ENCODE measurements around the gene NRXN2. TPM values are rescaled to one million over a fixed set of nuclear protein-coding genes. Genes with fewer than 3 reads are reported as not detected.

NRXN2 gene
- total RNA-seq, 1 experiment from 2014 or later: 0.15 TPM

DNA sequence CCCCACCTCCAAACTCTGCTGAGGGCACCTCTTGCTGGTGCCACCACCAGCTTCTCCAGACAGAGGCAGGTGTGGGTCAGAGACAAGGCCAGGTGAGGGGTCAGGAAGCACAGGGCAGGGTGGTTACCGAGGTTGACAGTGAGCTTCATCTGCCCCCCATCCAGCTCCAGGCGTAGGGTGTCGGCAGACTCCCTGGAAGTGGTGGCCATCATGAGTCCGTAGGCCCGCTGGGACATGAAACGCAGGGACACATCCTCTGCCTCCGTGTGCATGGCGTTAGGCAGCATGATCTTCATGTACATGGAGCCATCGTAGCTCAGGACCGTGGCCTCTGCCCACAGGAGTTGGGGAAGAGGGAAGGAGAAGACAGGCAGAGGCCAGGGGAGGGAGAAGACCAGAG is 62.8 kb downstream of the NRXN2 start:
- TF ChIP-seq CTCF (IDR thresholded peaks at IDR 0.05) (no peak), TCF7L2 (IDR thresholded peaks at IDR 0.05; ENCODE audit: low read depth, low read length) (no peak), POLR2AphosphoS5 (IDR thresholded peaks at IDR 0.05; ENCODE audit: low read depth, low read length) (no peak), SIN3A (IDR thresholded peaks at IDR 0.05; ENCODE audit: borderline replicate concordance, insufficient read depth, low read depth, low read length) (no peak)
- TF ChIP-seq, protein P1, sequence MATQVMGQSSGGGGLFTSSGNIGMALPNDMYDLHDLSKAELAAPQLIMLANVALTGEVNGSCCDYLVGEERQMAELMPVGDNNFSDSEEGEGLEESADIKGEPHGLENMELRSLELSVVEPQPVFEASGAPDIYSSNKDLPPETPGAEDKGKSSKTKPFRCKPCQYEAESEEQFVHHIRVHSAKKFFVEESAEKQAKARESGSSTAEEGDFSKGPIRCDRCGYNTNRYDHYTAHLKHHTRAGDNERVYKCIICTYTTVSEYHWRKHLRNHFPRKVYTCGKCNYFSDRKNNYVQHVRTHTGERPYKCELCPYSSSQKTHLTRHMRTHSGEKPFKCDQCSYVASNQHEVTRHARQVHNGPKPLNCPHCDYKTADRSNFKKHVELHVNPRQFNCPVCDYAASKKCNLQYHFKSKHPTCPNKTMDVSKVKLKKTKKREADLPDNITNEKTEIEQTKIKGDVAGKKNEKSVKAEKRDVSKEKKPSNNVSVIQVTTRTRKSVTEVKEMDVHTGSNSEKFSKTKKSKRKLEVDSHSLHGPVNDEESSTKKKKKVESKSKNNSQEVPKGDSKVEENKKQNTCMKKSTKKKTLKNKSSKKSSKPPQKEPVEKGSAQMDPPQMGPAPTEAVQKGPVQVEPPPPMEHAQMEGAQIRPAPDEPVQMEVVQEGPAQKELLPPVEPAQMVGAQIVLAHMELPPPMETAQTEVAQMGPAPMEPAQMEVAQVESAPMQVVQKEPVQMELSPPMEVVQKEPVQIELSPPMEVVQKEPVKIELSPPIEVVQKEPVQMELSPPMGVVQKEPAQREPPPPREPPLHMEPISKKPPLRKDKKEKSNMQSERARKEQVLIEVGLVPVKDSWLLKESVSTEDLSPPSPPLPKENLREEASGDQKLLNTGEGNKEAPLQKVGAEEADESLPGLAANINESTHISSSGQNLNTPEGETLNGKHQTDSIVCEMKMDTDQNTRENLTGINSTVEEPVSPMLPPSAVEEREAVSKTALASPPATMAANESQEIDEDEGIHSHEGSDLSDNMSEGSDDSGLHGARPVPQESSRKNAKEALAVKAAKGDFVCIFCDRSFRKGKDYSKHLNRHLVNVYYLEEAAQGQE (IDR thresholded peaks at IDR 0.05; ENCODE audit: insufficient read depth in 1 of 2, low read depth in 2 of 2, low read length in 1 of 2): no peak
- intact Hi-C loops (cut with micrococcal nuclease; ENCODE audit: unreplicated experiment): no loop called here
- Histone ChIP-seq H3K27me3 (ENCODE audit: control insufficient read depth, insufficient read depth, low read length) (no peaks in the 10 kb centered on the region), H3K27ac (ENCODE audit: low read length) (no peak overlapping the region), H3K4me1 (ENCODE audit: control insufficient read depth, insufficient read depth, low read length) (no peaks in the 10 kb centered on the region), H3K9me3 (ENCODE audit: control insufficient read depth, insufficient read depth, low read depth, low read length) (no peaks in the 10 kb centered on the region), H3K36me3 (ENCODE audit: control insufficient read depth, insufficient read depth, low read length) (no peaks in the 10 kb centered on the region), H3K4me3 (ENCODE audit: low read depth in 2 of 2, low read length in 2 of 2) (no peak overlapping the region)
- in situ Hi-C loops (cut with HindIII; ENCODE audit: low pct_unique_long_range_greater_than_20kb, low sequenced_read_pairs): no loop called here
- CTCF ChIA-PET: interaction anchor here (0.5 to 1.4 kb wide), 3 partner anchors 10 to 88 kb away, joined by 3 to 5 read pairs (median 5); no protein-coding TSS in a partner anchor
- 0 out of 2 replicates have a peak, but pooled peaks have one; percentile 11 for ATAC-seq
- no TSS peak for BruUV-seq (replicated peaks)
- DNase-seq (ENCODE audit: low read depth, low spot score): no peak
- POLR2A ChIA-PET: no interaction called here

DNA sequence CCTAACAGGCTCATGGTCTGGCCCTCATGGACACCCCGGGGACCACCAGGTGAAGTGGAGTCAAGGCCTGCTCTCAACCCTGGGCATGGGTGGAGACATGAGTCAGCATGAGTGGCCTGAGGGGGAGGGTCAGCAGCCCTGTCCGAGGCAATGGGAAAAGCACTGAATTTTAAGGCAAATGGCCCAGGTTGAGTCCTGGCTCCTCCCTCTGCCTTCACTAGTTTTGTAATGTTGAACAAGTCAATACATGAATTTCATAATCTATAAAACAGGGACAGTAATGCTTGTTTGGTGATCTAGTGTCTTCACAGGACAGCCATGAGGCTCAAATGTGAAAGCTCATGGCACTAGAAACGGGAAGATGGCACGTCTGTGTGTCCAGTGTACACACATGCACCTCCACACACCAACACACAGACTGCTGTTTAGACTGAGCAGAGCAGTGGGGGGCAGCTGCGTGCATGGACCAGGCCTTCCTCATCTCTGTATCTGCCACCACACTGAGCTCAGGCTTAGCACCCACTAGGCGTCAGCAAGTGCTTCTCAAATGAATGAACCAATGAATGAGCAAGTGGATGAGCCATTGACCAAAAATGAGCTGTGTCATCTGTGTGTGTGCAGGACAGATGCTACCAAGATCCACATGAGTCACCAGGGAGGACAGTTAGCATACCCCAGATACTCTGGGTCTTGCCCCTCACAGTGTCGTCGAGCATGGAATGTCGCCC is 63.4 kb downstream of the NRXN2 start:
- peak; percentile 29 for ATAC-seq

More for the DNA sequence above, 63.4 kb downstream of the NRXN2 start:
- H3K27ac ChIP-seq (ENCODE audit: low read length): no peak overlapping the region
- BruUV-seq (replicated peaks): no TSS peak
- H3K4me1 ChIP-seq (ENCODE audit: control insufficient read depth, insufficient read depth, low read length): no peaks in the 10 kb centered on the region
- H3K4me3 ChIP-seq (ENCODE audit: low read depth in 2 of 2, low read length in 2 of 2): no peak overlapping the region
- in situ Hi-C loops (cut with HindIII; ENCODE audit: low pct_unique_long_range_greater_than_20kb, low sequenced_read_pairs): no loop called here
- H3K9me3 ChIP-seq (ENCODE audit: control insufficient read depth, insufficient read depth, low read depth, low read length): no peaks in the 10 kb centered on the region
- no peaks in the 10 kb centered on the region for H3K27me3 ChIP-seq (ENCODE audit: control insufficient read depth, insufficient read depth, low read length)
- H3K36me3 ChIP-seq (ENCODE audit: control insufficient read depth, insufficient read depth, low read length): no peaks in the 10 kb centered on the region
- DNase-seq (ENCODE audit: low read depth, low spot score): peak; percentile 57
- POLR2A ChIA-PET: no interaction called here
- intact Hi-C loops (cut with micrococcal nuclease; ENCODE audit: unreplicated experiment): no loop called here
- TF ChIP-seq TCF7L2 (IDR thresholded peaks at IDR 0.05; ENCODE audit: low read depth, low read length) (no peak), SIN3A (IDR thresholded peaks at IDR 0.05; ENCODE audit: borderline replicate concordance, insufficient read depth, low read depth, low read length) (no peak), CTCF (IDR thresholded peaks at IDR 0.05) (no peak), POLR2AphosphoS5 (IDR thresholded peaks at IDR 0.05; ENCODE audit: low read depth, low read length) (no peak)
- TF ChIP-seq, protein P1 (IDR thresholded peaks at IDR 0.05; ENCODE audit: insufficient read depth in 1 of 2, low read depth in 2 of 2, low read length in 1 of 2): no peak
- CTCF ChIA-PET: interaction anchor here (0.5 to 1.4 kb wide), 3 partner anchors 9 to 89 kb away, joined by 3 to 5 read pairs (median 5); no protein-coding TSS in a partner anchor
